Retinal pigment epithelial cell (primary cell): ENCODE data around the gene TCF12.

Experiments used
- DNase-seq: peaks from one replicate; pipeline ENCODE4 v3.0.0-alpha.2; 2010; ENCODE audit warnings: low read depth
- H3K4me3 ChIP-seq: 2 replicates; pipeline ENCODE4 v1.5.1; 2011; ENCODE audit warnings: mild to moderate bottlenecking, low read length, control low read depth, moderate library complexity
- TF ChIP-seq, protein P1 (sequence below): conservative IDR thresholded peaks from 2 replicates; pipeline ENCODE4 v1.5.1; 2011; ENCODE audit warnings: low read depth, low read length, control low read depth, inconsistent platforms

TCF12 gene

GRCh38 chr15:56933410-56933809 lies 15.0 kb downstream of the TCF12 start:
- no peak for DNase-seq
- H3K4me3 ChIP-seq = no peak overlapping the region
- TF ChIP-seq, protein P1, sequence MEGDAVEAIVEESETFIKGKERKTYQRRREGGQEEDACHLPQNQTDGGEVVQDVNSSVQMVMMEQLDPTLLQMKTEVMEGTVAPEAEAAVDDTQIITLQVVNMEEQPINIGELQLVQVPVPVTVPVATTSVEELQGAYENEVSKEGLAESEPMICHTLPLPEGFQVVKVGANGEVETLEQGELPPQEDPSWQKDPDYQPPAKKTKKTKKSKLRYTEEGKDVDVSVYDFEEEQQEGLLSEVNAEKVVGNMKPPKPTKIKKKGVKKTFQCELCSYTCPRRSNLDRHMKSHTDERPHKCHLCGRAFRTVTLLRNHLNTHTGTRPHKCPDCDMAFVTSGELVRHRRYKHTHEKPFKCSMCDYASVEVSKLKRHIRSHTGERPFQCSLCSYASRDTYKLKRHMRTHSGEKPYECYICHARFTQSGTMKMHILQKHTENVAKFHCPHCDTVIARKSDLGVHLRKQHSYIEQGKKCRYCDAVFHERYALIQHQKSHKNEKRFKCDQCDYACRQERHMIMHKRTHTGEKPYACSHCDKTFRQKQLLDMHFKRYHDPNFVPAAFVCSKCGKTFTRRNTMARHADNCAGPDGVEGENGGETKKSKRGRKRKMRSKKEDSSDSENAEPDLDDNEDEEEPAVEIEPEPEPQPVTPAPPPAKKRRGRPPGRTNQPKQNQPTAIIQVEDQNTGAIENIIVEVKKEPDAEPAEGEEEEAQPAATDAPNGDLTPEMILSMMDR = no peak

DNA sequence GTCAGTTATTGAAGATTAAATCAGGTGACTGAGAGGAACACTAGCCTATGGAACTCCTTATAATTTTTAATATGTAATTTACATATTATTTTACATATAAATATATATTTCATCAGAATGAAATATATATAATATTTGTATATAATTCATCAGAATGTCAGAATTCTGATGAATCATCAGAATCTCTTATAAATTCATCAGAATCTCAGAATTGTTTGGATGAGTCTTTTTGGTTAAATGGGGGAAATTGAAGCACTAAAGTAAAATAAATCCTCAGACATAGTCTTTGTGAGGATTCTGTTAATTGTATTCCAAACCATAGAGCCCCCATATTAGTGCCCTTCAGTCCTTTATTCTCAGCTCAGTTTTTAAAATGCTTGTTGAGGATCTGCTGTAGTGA lies 15.4 kb downstream of the TCF12 start:
- no peak for DNase-seq
- TF ChIP-seq, protein P1 = no peak
- H3K4me3 ChIP-seq = no peak overlapping the region

- no peak overlapping the region for H3K4me3 ChIP-seq
- TF ChIP-seq, protein P1 = no peak
- DNase-seq = no peak
These were observed 15.8 kb downstream of the TCF12 start for GRCh38 chr15:56934269-56934668.

- DNase-seq = no peak
- no peak overlapping the region for H3K4me3 ChIP-seq
- TF ChIP-seq, protein P1 = no peak
These were observed 18.5 kb downstream of the TCF12 start for GRCh38 chr15:56936929-56937328.

DNA sequence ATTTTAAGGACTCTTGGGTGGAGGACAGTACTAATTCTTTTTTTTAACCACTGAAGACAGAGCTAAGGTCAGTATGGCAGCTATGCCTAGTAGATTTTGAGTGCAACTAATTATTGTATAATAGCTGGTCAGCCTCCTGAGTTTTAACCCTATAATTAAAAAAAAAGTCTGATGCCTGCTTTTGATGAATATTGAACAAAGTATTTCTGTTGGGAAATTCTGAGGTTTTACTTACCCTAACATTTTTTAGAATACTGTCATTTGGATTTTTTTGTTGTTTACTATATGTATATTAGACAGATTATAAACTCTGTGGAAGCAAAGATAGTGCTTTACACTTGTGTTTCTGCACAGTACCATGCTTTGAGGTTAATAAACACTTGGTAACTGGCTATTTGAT lies 20.8 kb downstream of the TCF12 start:
- no peak for DNase-seq
- TF ChIP-seq, protein P1 = no peak
- H3K4me3 ChIP-seq = no peak overlapping the region

GRCh38 chr15:56940388-56940787 lies 21.9 kb downstream of the TCF12 start:
- no peak overlapping the region for H3K4me3 ChIP-seq
- no peak for DNase-seq
- TF ChIP-seq, protein P1 = no peak

DNA sequence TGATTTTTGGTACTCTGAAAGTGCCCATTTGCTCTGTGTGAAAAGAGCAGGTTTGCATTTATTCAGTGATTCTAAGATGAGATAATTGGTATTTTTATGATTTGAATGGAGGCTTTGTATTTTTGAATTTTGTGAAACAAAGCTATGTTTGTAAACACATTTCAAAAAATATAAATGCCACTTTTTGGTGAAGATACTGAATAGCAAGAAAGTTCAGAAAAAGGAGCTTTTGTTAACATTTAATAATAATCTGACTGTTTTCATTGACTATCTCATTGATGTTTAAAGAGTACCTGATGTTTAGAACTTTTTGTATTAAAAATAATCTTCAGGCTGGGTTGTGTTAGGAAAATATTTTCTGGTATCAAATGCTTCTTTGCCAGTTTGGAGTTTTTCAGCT lies 23.7 kb downstream of the TCF12 start:
- no peak for DNase-seq
- TF ChIP-seq, protein P1 = no peak

More for the DNA sequence above, 23.7 kb downstream of the TCF12 start:
- H3K4me3 ChIP-seq = no peak overlapping the region
